HEK293T (cell line): ENCODE data around the gene SLC13A3.

Source experiments
- ARNT ChIP-seq: fragments of 450-650 bp; IDR thresholded peaks from 2 replicates; pipeline ENCODE4 v1.6.1; 2017; ENCODE audit warnings: mild to moderate bottlenecking
- ELF4 ChIP-seq: fragments of 450-650 bp; IDR thresholded peaks from 2 replicates; pipeline ENCODE4 v1.6.1; 2017; ENCODE audit warnings: antibody characterized with exemption
- FOXA1 ChIP-seq: fragments of 450-650 bp; IDR thresholded peaks from 2 replicates; pipeline ENCODE4 v1.6.1; 2016; ENCODE audit warnings: mild to moderate bottlenecking
- FOXM1 ChIP-seq: fragments of 450-650 bp; IDR thresholded peaks from 2 replicates; pipeline ENCODE4 v1.6.1; 2017; ENCODE audit warnings: mild to moderate bottlenecking, borderline replicate concordance
- HDGF ChIP-seq: fragments of 450-650 bp; IDR thresholded peaks from 2 replicates; pipeline ENCODE4 v1.6.1; 2017; ENCODE audit warnings: antibody characterized with exemption, borderline replicate concordance
- SP1 ChIP-seq: fragments of 450-650 bp; IDR thresholded peaks from 2 replicates; pipeline ENCODE4 v1.6.1; 2017
- ZNF384 ChIP-seq: fragments of 450-650 bp; IDR thresholded peaks from 2 replicates; pipeline ENCODE4 v1.6.1; 2016

DNA sequence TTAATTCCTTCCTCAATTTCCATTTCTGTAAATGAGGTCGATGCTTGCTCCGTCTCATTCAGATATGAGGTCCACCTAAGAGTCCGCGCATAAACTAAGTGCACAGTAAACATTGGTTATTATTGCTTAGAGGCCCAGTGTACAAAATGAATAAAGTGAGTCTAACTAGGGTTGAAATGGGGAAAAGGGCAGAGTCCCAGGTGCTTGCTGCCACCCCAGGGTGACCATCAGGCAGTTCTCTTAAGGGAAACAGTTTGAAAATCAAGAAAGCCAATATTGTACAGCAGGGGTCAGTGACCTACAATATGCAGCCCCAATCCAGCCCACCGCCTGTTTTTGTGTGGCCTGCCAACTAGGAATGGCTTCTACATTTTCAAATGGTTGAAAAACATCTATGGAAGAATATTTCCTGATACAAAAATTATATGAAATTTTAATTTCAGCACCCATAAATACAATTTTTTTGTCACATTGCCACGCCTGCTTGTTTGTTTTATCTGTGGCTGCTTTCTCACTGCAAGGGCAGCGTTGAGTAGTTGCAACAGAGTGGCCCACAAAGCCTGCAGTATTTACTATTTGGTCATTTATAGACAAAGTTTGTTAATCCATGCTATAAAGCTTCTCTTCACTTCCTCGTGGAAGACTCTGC lies 43.3 kb downstream of the SLC13A3 start:
- no peak for TF ChIP-seq ARNT
- no peak for TF ChIP-seq FOXM1
- no peak for TF ChIP-seq SP1
- TF ChIP-seq ELF4: no peak
- TF ChIP-seq ZNF384: no peak
- no peak for TF ChIP-seq HDGF
- no peak for TF ChIP-seq FOXA1
